OCI-LY7 (cell line): ENCODE measurements around the gene ERCC2. TPM values are rescaled to one million over a fixed set of nuclear protein-coding genes. Genes with fewer than 3 reads are reported as not detected.
A peak's percentile ranks its signal among the peaks of the same experiment; 100 is the strongest.

Source experiments
- BruUV-seq: library from RNA; stranded (reverse); fragments of 400-500 nt; replicated peaks from 2 replicates; lab custom pipeline; 2021; lab: Mats Ljungman, UMichigan
- CTCF ChIA-PET: fragments of 300-600 bp; sonication (Branson Sonifier 250); formaldehyde crosslinking; loops from one replicate; lab custom pipeline; 2022; ENCODE audit warnings: antibody characterized with exemption; ENCODE audit not compliant: unreplicated experiment; lab: Charles Lee
- POLR2A ChIA-PET: fragments of 300-600 bp; sonication (Branson Sonifier 250); formaldehyde crosslinking; loops from one replicate; lab custom pipeline; 2022; ENCODE audit warnings: antibody characterized with exemption; lab: Charles Lee
- DNase-seq: peaks from one replicate; pipeline ENCODE4 v3.0.0-alpha.2; 2015; ENCODE audit warnings: low spot score
- H2AFZ ChIP-seq: fragments of 200-600 bp; sonication (generic), shearing (Covaris generic); 2 replicates; pipeline ENCODE4 v1.6.1; 2014; ENCODE audit warnings: mild to moderate bottlenecking, antibody characterized with exemption, low read length, moderate library complexity
- H3K27ac ChIP-seq: fragments of 200-600 bp; sonication (generic); 2 replicates; pipeline ENCODE4 v1.5.1; 2014; ENCODE audit warnings: mixed run types, low read depth, mild to moderate bottlenecking, moderate library complexity, low read length, inconsistent platforms; ENCODE audit not compliant: poor library complexity, severe bottlenecking
- H3K36me3 ChIP-seq: fragments of 200-600 bp; sonication (generic); 2 replicates; pipeline ENCODE4 v1.6.1; 2014; ENCODE audit warnings: mild to moderate bottlenecking, antibody characterized with exemption, low read length, moderate library complexity, mixed read lengths; ENCODE audit not compliant: insufficient read depth
- H3K4me1 ChIP-seq: fragments of 200-600 bp; sonication (generic); 2 replicates; pipeline ENCODE4 v1.5.1; 2014; ENCODE audit warnings: mild to moderate bottlenecking, low read length; ENCODE audit not compliant: insufficient read depth, poor library complexity, severe bottlenecking
- H3K4me2 ChIP-seq: fragments of 200-600 bp; sonication (generic); 2 replicates; pipeline ENCODE4 v1.6.1; 2014; ENCODE audit warnings: mild to moderate bottlenecking, low read length
- H3K4me3 ChIP-seq: fragments of 200-600 bp; sonication (generic); 2 replicates; pipeline ENCODE4 v1.5.1; 2014; ENCODE audit warnings: mild to moderate bottlenecking, low read depth, low read length; ENCODE audit not compliant: poor library complexity, severe bottlenecking
- H3K79me2 ChIP-seq: fragments of 200-600 bp; sonication (generic); 2 replicates; pipeline ENCODE4 v1.6.1; 2016; ENCODE audit warnings: low read depth, mild to moderate bottlenecking, low read length, moderate library complexity, mixed read lengths; ENCODE audit not compliant: insufficient read depth
- H3K9me2 ChIP-seq: fragments of 200-600 bp; sonication (generic); 2 replicates; pipeline ENCODE4 v1.6.1; 2016; ENCODE audit warnings: mild to moderate bottlenecking, low read length, mixed read lengths; ENCODE audit not compliant: insufficient read depth
- H3K9me3 ChIP-seq: fragments of 200-600 bp; sonication (generic); 2 replicates; pipeline ENCODE4 v1.6.1; 2014; ENCODE audit warnings: mild to moderate bottlenecking, mixed run types, low read length, mixed read lengths
- H4K20me1 ChIP-seq: fragments of 200-600 bp; sonication (generic); 2 replicates; pipeline ENCODE4 v1.6.1; 2014; ENCODE audit warnings: mild to moderate bottlenecking, antibody characterized with exemption, low read length, moderate library complexity, mixed read lengths; ENCODE audit not compliant: insufficient read depth
- CTCF ChIP-seq: fragments of 200-600 bp; sonication (generic); conservative IDR thresholded peaks from 2 replicates; pipeline ENCODE4 v1.5.1; 2014; ENCODE audit warnings: mild to moderate bottlenecking, antibody characterized with exemption, low read length, moderate library complexity, mixed read lengths
- EZH2phosphoT487 ChIP-seq: fragments of 200-600 bp; sonication (generic); IDR thresholded peaks from 2 replicates; pipeline ENCODE4 v1.6.1; 2018; ENCODE audit warnings: low read depth, borderline replicate concordance, mild to moderate bottlenecking, mixed run types, antibody characterized with exemption, low read length, moderate library complexity, mixed read lengths
- intact Hi-C: fragments of 100-400 bp; cut with micrococcal nuclease; formaldehyde crosslinking; loops from one replicate; pipeline ENCODE4 v1.10.0; 2022; ENCODE audit not compliant: unreplicated experiment
- total RNA-seq, 2 experiments: library from RNA; depleted of rRNA in 1 of 2; stranded (reverse); fragments of >200 nt in 1 of 2; shearing (Covaris generic) in 1 of 2; gene quantifications; 2 replicates each; pipeline ENCODE4 v1.2.3, GENCODE V29; 2014 to 2022

Gene ERCC2
- total RNA-seq, 2 experiments from 2014 or later = 21.0 to 24.4 TPM

DNA sequence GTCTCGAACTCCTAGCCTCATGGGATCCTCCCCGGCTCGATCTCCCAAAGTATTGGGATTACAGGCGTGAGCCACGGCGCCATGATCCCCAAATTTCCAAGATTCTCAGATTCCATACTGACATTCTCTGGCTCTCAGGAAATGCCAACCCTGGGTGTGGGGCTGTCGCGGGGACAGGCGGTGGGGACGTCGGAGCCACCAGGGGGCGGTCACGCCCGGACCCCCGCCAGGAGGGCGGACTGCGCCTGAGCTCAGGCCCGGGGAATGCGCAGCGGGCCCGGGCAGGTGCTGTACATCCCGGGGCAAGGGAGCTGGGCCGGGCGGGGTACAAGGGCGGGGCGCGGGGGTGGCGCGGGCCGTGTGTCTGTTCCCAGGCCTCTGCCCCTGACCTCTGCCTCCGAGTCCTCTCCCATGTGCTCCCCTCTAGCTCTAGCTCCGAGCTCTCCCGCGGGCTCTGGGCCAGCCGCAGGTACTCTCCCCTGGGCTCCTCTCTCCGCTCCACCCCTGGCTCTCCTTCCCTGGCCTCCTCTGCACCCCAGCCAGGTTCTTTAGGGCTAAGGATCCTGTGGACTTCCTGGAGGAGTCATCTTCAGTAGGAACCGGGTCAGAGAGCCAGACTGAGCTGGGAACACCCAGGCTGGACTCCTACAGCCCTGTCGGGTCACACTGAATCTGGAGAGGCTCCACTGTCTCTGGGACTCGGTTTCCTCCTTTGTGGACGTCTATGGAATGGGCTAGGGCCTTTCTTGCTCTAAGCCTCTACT lies 32.1 kb upstream of the ERCC2 start:
- Histone ChIP-seq H3K27ac (no peak overlapping the region), H2AFZ (no peak overlapping the region), H3K4me3 (no peak overlapping the region), H3K36me3 (no peaks in the 10 kb centered on the region), H4K20me1 (no peaks in the 10 kb centered on the region), H3K79me2 (peaks cover 8% of the 10 kb centered on the region), H3K4me1 (peaks cover 22% of the 10 kb centered on the region), H3K9me3 (no peaks in the 10 kb centered on the region), H3K4me2 (no peak overlapping the region), H3K9me2 (no peaks in the 10 kb centered on the region)
- CTCF ChIA-PET = no interaction called here
- BruUV-seq = no TSS peak
- POLR2A ChIA-PET = no interaction called here
- TF ChIP-seq EZH2phosphoT487 (no peak), CTCF (peak; percentile 69)
- no peak for DNase-seq
- intact Hi-C loops = no loop called here

GRCh38 chr19:45401815-45402214 lies 31.4 kb upstream of the ERCC2 start:
- Histone ChIP-seq H3K36me3 (no peaks in the 10 kb centered on the region), H3K79me2 (peaks cover 2% of the 10 kb centered on the region; the same call in 1 of the 2 replicates), H3K9me2 (no peaks in the 10 kb centered on the region), H4K20me1 (no peaks in the 10 kb centered on the region), H3K4me3 (no peak overlapping the region), H3K9me3 (no peaks in the 10 kb centered on the region), H3K27ac (no peak overlapping the region), H3K4me1 (peaks cover 22% of the 10 kb centered on the region), H3K4me2 (no peak overlapping the region), H2AFZ (no peak overlapping the region)
- CTCF ChIA-PET = no interaction called here
- POLR2A ChIA-PET = no interaction called here
- TF ChIP-seq EZH2phosphoT487 = no peak
- BruUV-seq = no TSS peak
- no peak for DNase-seq
- intact Hi-C loops = no loop called here

DNA sequence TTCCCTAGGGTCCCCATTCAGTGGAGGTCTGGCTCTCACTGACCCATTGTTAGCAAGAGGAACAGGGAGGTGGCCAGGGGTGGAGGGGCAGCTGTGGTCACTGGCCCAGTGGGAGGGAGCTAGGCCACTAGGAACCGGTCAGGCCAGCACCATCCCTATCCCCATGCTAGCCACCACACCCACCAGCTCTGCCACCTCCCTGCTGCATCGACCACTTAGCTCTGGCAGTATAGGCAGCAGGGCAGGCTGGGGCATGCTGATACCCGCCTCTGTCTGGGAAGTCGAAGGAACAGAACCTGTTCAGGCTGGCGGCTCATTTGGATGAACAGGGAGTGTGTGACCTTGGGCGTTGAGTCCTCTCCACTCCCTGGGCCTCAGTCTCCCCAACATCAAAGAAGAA lies 29.8 kb upstream of the ERCC2 start:
- no peak overlapping the region for H3K4me2 ChIP-seq
- TF ChIP-seq EZH2phosphoT487 (no peak), CTCF (no peak)
- ChIA-PET POLR2A (no interaction called here), CTCF (no interaction called here)
- H3K79me2 ChIP-seq = no peaks in the 10 kb centered on the region
- no peaks in the 10 kb centered on the region for H4K20me1 ChIP-seq
- intact Hi-C loops = no loop called here
- H3K36me3 ChIP-seq = no peaks in the 10 kb centered on the region
- no peak overlapping the region for H2AFZ ChIP-seq
- H3K4me3 ChIP-seq = no peak overlapping the region
- no peaks in the 10 kb centered on the region for H3K9me2 ChIP-seq
- no peak overlapping the region for H3K27ac ChIP-seq
- H3K9me3 ChIP-seq = no peaks in the 10 kb centered on the region
- BruUV-seq = no TSS peak
- DNase-seq = no peak
- peaks cover 21% of the 10 kb centered on the region for H3K4me1 ChIP-seq
